HG02840 (cell line): ENCODE data around the gene MED12L.
"Not testable (repeated sequence)": the region's sequence is repeated elsewhere in the genome, so short reads cannot be mapped to it uniquely, and the experiment has no call there.

Experiments
- ATAC-seq: cut with Tn5 transposase; IDR thresholded peaks from one replicate; pipeline ENCODE4 v1.9.1; 2021; ENCODE audit warnings: mild to moderate bottlenecking, moderate library complexity, moderate number of reproducible peaks; ENCODE audit not compliant: unreplicated experiment, low FRiP score

Gene MED12L

GRCh38 chr3:151351648-151352047, 266.2 kb downstream of the MED12L start:
- ATAC-seq, result no peak

- ATAC-seq, result no peak
Observed at GRCh38 chr3:151356794-151357462, 271.5 kb downstream of the MED12L start.

- ATAC-seq, result no peak
Observed at GRCh38 chr3:151357463-151357850, 272.0 kb downstream of the MED12L start.

GRCh38 chr3:151362751-151363174, 277.3 kb downstream of the MED12L start:
- ATAC-seq, result no peak

GRCh38 chr3:151366993-151367392, 281.5 kb downstream of the MED12L start:
- ATAC-seq, result no peak

- ATAC-seq, result no peak
Observed at GRCh38 chr3:151367448-151367847, 282.0 kb downstream of the MED12L start.

GRCh38 chr3:151371526-151371925, 286.1 kb downstream of the MED12L start:
- ATAC-seq, result no peak

- ATAC-seq, result no peak
Observed at GRCh38 chr3:151372063-151372820, 286.8 kb downstream of the MED12L start.

GRCh38 chr3:151377768-151378385, 292.4 kb downstream of the MED12L start:
- peak; percentile 53 for ATAC-seq

GRCh38 chr3:151379083-151379734, 293.7 kb downstream of the MED12L start:
- ATAC-seq, result no peak

GRCh38 chr3:151382671-151383070, 297.2 kb downstream of the MED12L start:
- ATAC-seq, result peak; percentile 36

- no peak for ATAC-seq
Observed at GRCh38 chr3:151383111-151383510, 297.6 kb downstream of the MED12L start.

GRCh38 chr3:151383956-151384355, 298.5 kb downstream of the MED12L start:
- peak; percentile 43 for ATAC-seq

- ATAC-seq, result no peak
Observed at GRCh38 chr3:151384741-151385174, 299.3 kb downstream of the MED12L start, which contains the start of gene P2RY12. TSS of gene P2RY12 (minus strand) at chr3:151384753. CDS start at chr3:151338845, 45,908 bp downstream.

GRCh38 chr3:151386056-151386455, 300.6 kb downstream of the MED12L start:
- ATAC-seq, result no peak

GRCh38 chr3:151387432-151387831, 302.0 kb downstream of the MED12L start:
- no peak for ATAC-seq

GRCh38 chr3:151387842-151388241, 302.4 kb downstream of the MED12L start:
- ATAC-seq, result no peak

- ATAC-seq, result no peak
Observed at GRCh38 chr3:151391720-151392119, 306.3 kb downstream of the MED12L start.

- not testable (repeated sequence) for ATAC-seq
Observed at GRCh38 chr3:151392191-151392590, 306.7 kb downstream of the MED12L start.

- ATAC-seq, result no peak
Observed at GRCh38 chr3:151393146-151393830, 307.8 kb downstream of the MED12L start.
